IPS-18c (cell line): Measurements from ENCODE around the gene ALDH1B1.

ENCODE experiments used
- H3K4me3 ChIP-seq: 2 replicates; pipeline ENCODE4 v1.7.0; 2013; ENCODE audit warnings: low read depth, mild to moderate bottlenecking, low read length, moderate library complexity; ENCODE audit not compliant: insufficient read depth
- H3K9me3 ChIP-seq: one replicate; pipeline ENCODE4 v1.6.1; 2013; ENCODE audit warnings: mild to moderate bottlenecking, low read length, moderate library complexity; ENCODE audit not compliant: control insufficient read depth, insufficient read depth

ALDH1B1 gene

DNA sequence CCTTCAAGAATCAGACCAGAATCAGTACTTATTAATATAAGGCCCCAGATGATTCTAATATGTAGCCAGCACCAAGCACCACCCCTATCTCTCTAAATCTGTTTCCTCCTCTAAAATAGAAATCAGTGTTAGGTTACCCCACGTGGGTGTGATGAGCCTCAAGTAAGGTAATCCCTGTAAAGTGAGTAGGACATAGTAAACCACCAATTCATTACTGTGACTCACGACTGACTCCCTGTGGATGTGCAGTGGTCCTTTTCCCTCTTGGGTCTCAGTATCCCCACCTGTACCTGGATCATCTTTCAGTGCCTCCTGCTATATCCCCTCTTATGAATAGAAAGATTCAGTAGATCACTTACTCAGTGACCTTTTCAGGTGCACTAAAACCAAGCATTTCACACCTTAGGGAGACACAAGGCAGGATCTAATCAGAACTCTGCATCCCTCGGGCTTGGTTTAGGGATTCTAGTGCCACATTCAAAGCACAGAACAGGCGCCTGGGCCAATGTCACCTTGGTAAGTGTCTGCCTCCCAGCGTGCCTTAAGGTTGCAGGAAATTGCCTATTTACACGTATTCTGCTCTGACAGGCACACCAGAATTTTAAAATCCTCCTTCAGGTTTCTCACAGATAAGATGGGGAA lies 12.2 kb upstream of the ALDH1B1 start:
- Histone ChIP-seq H3K9me3 (peaks cover 6% of the 10 kb centered on the region), H3K4me3 (no peak overlapping the region)

DNA sequence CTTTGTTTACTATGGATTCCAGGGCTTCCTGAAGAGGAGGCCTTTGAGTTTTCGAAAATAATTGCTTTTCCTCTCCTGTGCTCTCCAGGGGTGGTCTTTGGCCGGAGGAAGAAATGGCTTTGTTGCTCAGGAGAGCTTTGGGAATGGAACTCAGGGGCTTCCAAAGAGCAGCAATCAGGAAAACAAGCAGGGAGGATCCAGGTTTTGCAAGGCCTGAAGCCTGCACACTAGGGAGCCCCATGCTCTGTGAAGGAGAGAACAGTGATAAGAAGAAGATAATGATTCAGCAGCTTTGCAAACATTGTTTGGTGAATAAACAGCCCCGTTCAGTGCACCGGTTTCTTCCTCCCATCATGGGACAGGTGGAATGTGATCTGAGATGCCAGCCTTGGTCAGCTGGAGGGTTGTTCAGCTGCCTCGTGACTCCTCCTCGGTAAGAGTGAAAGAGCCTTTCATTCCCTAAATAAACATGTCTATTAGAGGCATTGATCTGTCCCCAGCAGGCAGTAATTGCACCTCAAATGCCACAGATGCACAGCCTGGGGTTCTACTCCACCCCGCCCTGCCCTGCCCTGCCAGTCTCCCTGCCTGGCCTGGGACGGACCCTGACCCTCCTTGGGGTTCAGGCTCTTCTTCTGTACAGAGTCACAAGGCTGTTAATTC lies 11.5 kb upstream of the ALDH1B1 start:
- Histone ChIP-seq H3K9me3 (peaks cover 6% of the 10 kb centered on the region), H3K4me3 (no peak overlapping the region)

DNA sequence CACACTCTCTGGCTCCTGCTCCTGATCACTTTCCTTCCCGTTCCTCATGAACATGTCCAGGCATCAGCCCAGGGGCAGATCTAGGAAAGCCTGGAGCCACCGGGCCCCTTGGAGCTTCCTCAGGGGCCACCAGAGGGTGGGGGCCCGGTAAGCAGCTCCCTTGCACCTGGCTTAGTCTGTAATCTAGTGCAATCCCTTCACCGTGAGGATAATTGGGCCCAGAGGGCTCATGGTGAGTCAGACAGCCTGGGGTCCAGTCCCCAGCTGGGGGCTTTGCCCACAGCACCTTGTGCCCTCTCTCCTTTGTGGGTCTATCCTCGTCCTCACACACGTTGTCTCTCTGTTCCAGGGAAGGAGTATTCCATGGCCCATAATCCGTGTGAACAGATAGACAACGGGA lies 10.4 kb upstream of the ALDH1B1 start:
- Histone ChIP-seq H3K4me3 (no peak overlapping the region), H3K9me3 (peaks cover 6% of the 10 kb centered on the region)

DNA sequence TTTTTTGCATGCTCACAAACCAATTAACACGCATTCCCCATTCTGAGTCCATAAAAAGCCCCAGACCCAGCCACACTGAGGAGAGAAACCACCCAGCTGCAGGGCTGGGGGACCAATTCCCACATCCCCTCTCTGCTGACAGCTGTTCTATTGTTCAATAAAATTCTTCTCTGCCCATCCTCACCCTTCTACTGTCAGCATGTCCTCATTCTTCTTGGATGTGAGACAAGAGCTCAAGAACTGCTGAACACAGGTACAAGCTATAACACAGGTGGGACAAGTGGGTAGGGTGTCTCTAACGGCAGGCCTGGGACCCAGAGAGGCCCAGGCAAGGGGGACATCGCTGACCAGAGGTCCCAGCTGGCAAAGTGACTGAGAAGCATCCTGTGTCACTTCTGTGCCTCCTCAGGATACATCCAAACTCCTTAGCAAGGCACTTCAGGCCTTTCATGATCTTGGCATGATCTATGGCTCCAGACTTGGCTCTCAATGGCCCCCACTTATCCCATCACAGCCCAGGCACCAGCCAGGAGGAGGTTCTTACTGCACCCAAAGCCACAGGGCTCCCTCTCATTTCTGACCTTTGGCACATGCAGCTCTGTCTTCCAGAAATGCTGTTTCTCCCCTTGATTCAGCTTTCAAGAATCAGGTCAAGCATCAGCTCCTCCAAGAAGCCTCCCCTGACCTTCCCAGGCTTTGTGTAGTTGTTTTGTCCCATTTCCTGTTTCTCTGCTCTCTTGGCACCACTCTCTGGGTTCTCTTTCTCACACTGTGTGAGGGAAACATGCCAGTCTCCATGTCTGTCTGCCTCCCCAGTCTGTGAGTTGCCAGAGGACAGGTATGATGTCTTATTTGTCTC lies 7.3 kb upstream of the ALDH1B1 start:
- peaks cover 4% of the 10 kb centered on the region for H3K9me3 ChIP-seq

DNA sequence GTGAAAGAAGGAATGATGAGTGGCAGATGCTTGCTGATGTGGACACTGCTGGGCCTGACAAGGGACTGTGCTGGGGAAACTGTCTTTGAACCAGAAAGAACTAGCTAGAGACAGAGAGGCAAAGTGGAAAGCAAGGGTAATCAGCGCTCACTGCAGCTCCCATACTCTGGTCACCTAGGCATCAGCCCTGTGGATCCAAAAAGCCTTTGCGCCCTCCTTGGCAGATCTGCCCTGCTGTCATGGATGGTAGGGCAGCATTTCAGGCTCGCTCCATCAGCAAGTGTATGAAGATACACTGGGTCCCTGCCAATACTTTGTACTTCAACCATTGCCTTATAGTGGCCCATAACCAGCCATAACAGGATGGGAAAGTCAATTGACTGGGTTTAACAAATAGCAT lies 6.6 kb upstream of the ALDH1B1 start:
- H3K9me3 ChIP-seq, result peaks cover 4% of the 10 kb centered on the region
- no peak overlapping the region for H3K4me3 ChIP-seq

More for the DNA sequence above, 7.3 kb upstream of the ALDH1B1 start:
- H3K4me3 ChIP-seq, result no peak overlapping the region

DNA sequence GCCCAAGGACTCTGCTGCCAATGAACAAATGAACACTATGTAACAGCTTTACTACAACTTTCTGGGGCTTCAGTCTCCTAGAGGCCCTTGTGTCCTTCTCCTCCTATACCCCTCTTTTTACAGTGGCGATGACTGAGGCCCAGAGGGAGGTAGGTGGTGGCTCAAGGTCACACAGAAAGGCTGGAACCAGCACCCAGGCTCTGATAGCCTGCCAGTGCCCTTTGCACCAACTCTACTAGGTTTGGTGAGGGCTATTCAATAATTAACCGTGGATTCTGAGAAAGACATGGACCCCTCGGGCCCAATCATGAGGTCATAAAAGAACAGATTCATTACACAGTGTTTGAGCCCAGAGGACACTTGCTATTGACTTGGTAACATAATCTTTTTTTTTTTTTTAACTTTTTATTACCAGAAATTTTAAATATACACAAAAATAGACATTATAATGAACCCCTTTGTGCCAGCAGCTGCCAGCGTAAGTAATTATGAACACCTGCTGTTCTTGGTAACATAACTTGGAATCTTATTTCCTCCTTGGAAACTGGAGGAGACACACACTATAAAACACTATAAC lies 6.1 kb upstream of the ALDH1B1 start:
- no peak overlapping the region for H3K4me3 ChIP-seq
- peaks cover 4% of the 10 kb centered on the region for H3K9me3 ChIP-seq

DNA sequence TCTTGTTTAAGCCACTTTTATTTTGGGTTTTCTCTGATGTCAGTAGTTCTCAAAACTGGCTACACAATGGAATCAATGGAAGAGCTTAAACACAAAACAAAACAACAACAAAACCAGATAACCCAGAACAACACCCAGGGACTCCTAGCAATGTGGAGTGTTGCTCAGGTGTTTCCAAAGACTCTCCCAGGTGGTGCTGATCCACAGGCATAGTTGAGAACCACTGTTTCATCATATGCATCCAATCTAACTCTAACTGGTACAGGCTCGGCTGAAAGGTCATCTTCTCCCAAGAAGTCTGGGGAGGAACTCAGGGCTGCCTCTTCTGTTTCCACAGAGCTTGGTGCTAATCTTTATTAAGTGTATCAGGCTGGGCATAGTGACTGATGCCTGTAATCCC lies 5.4 kb upstream of the ALDH1B1 start:
- no peak overlapping the region for H3K4me3 ChIP-seq
- peaks cover 4% of the 10 kb centered on the region for H3K9me3 ChIP-seq

DNA sequence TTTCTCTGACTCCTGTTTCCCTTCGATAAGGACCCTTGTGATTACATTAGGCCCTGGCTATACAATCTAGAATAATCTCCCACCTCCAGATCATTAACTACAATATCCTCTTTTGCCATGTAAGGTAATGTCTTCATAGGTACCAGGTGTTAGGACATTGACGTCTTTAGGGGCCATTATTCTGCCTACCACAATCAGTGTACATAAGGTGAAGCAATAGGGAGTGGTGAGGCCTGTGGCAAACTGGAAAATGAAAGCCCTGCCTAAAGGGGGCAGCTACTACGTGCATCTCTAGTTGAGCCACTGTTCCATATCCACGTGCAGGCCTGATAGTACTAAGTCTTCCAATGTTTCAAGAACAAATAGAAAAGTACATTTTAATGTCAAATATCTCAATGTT lies 4.8 kb upstream of the ALDH1B1 start:
- Histone ChIP-seq H3K4me3 (no peak overlapping the region), H3K9me3 (peaks cover 4% of the 10 kb centered on the region)

DNA sequence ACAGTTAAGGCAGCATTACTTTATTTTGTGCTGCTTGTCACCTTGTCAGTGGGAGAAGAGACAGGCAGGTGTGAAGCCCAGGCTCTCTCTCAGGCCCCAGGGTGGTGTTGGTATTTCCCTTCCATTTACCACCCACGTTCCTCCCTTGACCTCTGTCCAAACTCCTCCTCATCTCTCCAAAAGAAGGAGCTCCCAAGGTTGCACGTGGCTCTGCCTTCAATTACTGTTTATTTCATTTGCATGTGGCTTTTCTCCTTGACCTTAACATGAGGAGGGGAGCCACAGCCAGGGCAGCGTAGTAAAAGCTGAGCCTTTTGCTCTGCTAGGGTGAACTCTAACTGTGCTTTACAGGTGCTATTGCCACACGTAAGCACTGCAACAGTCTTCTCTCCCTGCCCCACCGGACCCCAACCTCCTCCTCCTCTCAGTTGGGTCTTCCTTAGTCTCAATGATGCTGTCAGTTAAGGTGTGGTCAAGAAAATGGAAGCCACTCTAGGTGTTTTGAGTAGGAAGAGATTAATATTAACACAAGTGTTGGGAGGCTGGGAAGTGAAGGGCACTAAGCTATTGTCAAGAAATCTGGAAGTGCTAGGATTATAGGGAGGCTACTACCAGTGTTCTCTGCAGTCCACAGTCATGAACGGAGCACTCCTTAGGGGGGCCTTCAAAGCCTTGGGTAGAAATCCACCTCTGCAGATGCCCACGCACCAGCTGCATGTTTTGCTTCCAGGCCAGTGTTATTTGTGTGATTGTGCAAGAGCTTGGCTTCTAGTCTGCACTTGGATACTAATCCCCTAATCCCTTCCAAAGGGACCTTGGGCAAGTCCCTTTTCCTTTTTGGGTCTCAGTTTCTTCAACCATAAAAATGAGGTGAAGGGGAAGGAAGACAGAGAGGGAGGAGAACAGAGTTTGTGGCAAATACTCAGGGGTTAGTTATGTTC lies 3.9 kb upstream of the ALDH1B1 start:
- Histone ChIP-seq H3K9me3 (peaks cover 6% of the 10 kb centered on the region), H3K4me3 (no peak overlapping the region)

DNA sequence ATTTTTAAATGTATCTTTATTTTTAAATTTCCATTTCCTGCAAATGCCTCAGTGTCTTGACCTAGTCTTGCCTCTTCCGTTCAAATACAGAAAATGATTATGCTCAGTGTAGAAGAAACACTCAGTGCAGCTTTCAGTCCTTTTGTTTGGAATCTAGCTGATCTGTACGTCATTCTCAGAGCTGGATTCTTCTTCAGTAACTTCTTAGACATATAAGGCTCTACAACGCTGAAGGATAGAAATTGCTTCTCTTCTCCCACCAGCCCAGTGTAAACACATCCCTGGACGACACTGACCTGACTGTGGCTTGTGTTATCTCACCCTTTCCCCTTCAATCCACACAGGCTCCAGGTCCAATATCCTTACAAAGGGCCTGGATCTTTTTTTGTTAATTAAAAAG lies 3.2 kb upstream of the ALDH1B1 start:
- Histone ChIP-seq H3K4me3 (no peak overlapping the region), H3K9me3 (peaks cover 4% of the 10 kb centered on the region)

DNA sequence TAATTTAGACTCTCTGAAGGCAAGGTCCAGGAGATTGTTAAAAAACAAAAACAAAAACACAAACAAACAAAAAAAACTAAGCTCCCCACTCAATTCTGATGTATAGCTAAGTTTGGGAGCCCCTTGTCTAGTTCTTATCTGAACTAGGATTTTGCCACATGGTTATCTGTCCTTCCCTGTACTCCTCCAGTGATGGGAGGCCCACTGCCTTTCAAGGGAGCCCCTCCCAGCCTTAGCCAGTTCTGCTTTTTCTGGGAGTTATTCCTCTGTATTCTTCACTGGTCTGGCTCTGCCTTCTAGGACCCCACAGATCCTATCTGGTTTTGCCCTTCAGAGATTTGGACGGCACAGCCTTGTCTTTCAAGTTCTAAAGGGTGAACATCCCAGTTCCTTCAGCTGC lies 2.1 kb upstream of the ALDH1B1 start:
- peaks cover 4% of the 10 kb centered on the region for H3K9me3 ChIP-seq
- H3K4me3 ChIP-seq, result no peak overlapping the region

DNA sequence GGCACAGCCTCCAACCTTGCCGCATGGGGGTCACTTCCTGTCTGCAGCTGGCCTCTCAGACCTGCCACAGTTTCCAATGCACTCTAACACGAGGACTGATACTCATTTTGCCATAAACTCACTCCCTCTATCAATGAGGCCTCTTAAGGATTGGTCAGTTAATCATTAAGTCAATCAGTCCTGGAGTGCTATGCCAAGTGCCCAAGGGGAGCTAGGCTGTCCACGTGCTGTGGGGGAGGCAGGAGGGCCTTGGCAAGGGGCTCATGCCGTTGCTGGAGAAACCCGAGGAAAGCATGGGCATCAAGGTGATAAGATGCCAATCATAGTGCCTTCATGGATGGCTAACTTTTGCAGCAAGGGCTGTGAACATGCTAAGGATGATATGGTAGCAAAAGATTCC lies 1.7 kb upstream of the ALDH1B1 start:
- H3K4me3 ChIP-seq, result no peak overlapping the region
- H3K9me3 ChIP-seq, result peaks cover 4% of the 10 kb centered on the region

DNA sequence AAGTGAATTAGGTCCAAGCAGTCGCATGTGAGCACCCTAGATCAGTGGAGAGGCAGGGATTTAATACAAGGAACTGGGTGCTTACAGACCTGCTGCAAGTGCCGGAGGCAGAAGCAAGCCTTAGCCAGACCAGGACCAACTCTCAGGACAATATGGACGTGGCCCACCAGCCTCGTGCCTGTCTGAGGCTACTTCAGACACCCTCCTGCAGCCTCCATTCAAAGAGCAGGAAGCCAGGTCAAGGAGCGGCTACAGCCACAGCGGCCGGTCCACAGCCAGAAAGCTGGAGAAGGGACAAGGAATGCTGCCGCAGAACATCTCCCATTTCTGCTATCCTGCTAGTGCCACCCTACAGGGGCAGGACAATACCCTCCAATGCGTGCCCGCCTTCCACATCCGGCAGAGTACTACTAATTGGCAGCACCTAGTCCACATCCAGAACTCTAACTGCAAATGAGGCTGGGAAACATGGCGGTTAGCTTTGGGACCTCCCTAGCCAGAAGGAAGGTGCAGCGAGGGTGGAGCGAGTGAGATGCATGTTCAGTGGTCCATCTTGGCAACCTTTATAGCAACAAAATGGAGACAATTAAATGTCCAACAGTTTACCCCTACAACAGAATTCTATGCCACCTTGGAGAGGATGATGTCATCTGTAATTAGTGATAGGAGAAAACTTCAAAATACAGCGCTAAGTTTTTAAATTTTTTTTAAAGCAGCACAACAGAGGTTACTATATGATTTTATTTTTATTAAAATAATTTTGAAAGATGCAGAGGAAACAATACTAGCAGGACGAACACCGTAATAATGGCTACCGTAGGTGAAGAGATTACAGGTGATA lies 1.0 kb upstream of the ALDH1B1 start:
- H3K9me3 ChIP-seq, result peaks cover 4% of the 10 kb centered on the region
- no peak overlapping the region for H3K4me3 ChIP-seq

DNA sequence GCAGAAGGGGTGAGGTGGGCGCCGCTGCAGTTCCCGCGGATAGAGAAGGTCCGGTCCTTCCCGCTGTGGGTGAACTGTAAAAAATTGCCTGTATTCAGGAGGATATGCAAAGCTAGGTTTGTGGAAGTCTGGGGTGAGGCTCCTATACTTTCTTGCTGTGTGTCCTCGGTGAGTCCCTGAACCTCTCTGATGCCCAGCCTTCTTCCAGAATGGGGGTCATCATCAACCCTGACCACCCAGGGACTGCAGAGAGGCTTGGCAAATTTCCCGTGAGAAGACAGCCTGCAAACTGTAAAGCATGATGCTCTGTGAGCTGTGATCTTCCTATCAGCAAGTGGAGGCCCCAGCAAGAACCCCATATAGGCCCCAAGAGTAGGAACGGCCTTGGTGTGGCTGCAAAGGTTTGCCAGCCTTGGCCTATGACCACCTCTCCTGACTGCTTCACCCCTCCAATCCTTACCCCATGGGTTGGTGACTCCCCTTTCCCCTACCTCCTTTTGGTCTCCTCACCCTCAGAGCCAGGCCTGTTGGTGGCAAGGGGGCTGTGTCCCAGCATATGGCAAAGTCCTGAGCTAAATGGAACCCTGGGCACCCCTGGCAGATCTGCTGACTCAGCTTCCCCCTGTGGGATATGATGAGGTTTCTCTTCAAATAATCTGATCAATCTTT lies 760 bp downstream of the ALDH1B1 start:
- peak overlapping the region; percentile 72 for H3K4me3 ChIP-seq

DNA sequence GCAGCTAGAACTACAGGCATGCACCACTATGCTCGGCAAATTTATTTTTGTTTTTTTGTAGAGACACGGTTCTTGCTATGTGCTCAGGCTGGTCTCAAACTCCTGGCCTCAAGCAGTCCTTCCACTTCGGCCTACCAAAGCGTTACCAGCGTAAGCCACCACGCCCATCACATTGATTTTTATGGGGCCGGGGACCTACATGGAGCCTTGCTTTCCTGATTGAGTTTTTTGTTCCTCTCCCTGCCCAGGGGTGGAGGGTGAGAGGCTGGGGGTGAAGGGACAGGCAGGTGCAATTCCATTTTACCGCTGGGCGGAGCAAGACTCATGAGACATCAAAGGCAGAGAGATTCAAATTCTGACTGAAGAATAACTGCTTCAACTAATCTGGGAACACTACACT lies 1.9 kb downstream of the ALDH1B1 start:
- Histone ChIP-seq H3K4me3 (no peak overlapping the region), H3K9me3 (peaks cover 2% of the 10 kb centered on the region)

More for the DNA sequence above, 760 bp downstream of the ALDH1B1 start:
- H3K9me3 ChIP-seq, result peaks cover 4% of the 10 kb centered on the region
